Right forelimb (tissue), 1 donor: Measurements from ENCODE around the gene COL6A3.

Source experiments
- DNase-seq: peaks from one replicate; pipeline ENCODE4 v3.0.0-alpha.2; 2018

The COL6A3 gene

GRCh38 chr2:237290261-237290660, 123.7 kb downstream of the COL6A3 start:
- peak; percentile 77 for DNase-seq

GRCh38 chr2:237289139-237289538, 124.8 kb downstream of the COL6A3 start:
- no peak for DNase-seq

GRCh38 chr2:237287872-237288271, 126.1 kb downstream of the COL6A3 start:
- no peak for DNase-seq

GRCh38 chr2:237283131-237283928, 130.6 kb downstream of the COL6A3 start:
- DNase-seq, result no peak

GRCh38 chr2:237282568-237283128, 131.3 kb downstream of the COL6A3 start:
- DNase-seq, result no peak

- DNase-seq, result no peak
These were observed 132.1 kb downstream of the COL6A3 start for GRCh38 chr2:237281836-237282306.

- no peak for DNase-seq
These were observed 133.0 kb downstream of the COL6A3 start for GRCh38 chr2:237280939-237281338.

GRCh38 chr2:237280229-237280628, 133.7 kb downstream of the COL6A3 start:
- DNase-seq, result peak; percentile 67

GRCh38 chr2:237279012-237279768, 134.8 kb downstream of the COL6A3 start:
- DNase-seq, result no peak

GRCh38 chr2:237278568-237278967, 135.4 kb downstream of the COL6A3 start:
- DNase-seq, result peak; percentile 79

- DNase-seq, result no peak
These were observed 137.1 kb downstream of the COL6A3 start for GRCh38 chr2:237276716-237277490.
